Naive thymus-derived CD4-positive, alpha-beta T cell (primary cell): ENCODE data around the gene DOCK8. TPM values are rescaled to one million over a fixed set of nuclear protein-coding genes. Genes with fewer than 3 reads are reported as not detected.
A peak's percentile ranks its signal among the peaks of the same experiment; 100 is the strongest.

Experiments
- ATAC-seq: fragments of 150-1000 bp; cut with Tn5 transposase; 2 replicates; pipeline ENCODE4 v1.10.0; 2021; ENCODE audit warnings: mild to moderate bottlenecking, moderate library complexity
- CTCF ChIA-PET: fragments of 350-600 bp; sonication (Branson Sonifier 250); formaldehyde crosslinking; loops from one replicate; lab custom pipeline; 2021; ENCODE audit warnings: antibody characterized with exemption; lab: Charles Lee
- POLR2A ChIA-PET: fragments of 350-600 bp; sonication (Branson Sonifier 250); formaldehyde crosslinking; loops from one replicate; lab custom pipeline; 2021; ENCODE audit warnings: antibody characterized with exemption, inconsistent platforms; lab: Charles Lee
- DNase-seq, 9 donors: peaks; one replicate each; pipeline versions ENCODE4 v3.0.0 to v3.0.0-alpha.2; 2020 to 2022; ENCODE audit warnings: mixed read lengths in 1 of 9
- H3K27ac ChIP-seq: one replicate; pipeline ENCODE4 v1.7.0; 2013; ENCODE audit warnings: mild to moderate bottlenecking, low read depth, low read length, moderate library complexity
- H3K27me3 ChIP-seq, 2 donors: one replicate each; pipeline ENCODE4 v1.7.0; 2013; ENCODE audit warnings: low read length in 2 of 2, mild to moderate bottlenecking in 2 of 2, moderate library complexity in 2 of 2; ENCODE audit not compliant: control insufficient read depth in 2 of 2, insufficient read depth in 2 of 2
- H3K36me3 ChIP-seq, 3 experiments: 1 replicate in 2 of 3; 2 replicates in 1 of 3; pipeline ENCODE4 v1.7.0; 2013; ENCODE audit warnings: low read length in 3 of 3, mild to moderate bottlenecking in 3 of 3, moderate library complexity in 1 of 3; ENCODE audit not compliant: insufficient read depth in 3 of 3, control insufficient read depth in 2 of 3
- H3K4me1 ChIP-seq, 2 donors: one replicate each; pipeline ENCODE4 v1.7.0; 2013; ENCODE audit warnings: low read length in 2 of 2, mild to moderate bottlenecking in 2 of 2, moderate library complexity in 1 of 2; ENCODE audit not compliant: control insufficient read depth in 2 of 2, insufficient read depth in 2 of 2
- H3K4me3 ChIP-seq: 2 replicates; pipeline ENCODE4 v1.7.0; 2013; ENCODE audit warnings: mild to moderate bottlenecking, low read length
- H3K9me3 ChIP-seq, 3 experiments: 1 replicate in 2 of 3; 2 replicates in 1 of 3; pipeline ENCODE4 v1.7.0; 2013; ENCODE audit warnings: low read length in 3 of 3; ENCODE audit not compliant: control insufficient read depth in 2 of 3
- H3K27ac Mint-ChIP-seq, 9 donors: one replicate each; pipeline ENCODE4 v1.8.0; 2020 to 2022; ENCODE audit warnings: mixed read lengths in 9 of 9, mild to moderate bottlenecking in 8 of 9, moderate library complexity in 5 of 9, inconsistent platforms in 2 of 9
- H3K27me3 Mint-ChIP-seq, 5 donors: one replicate each; pipeline ENCODE4 v1.8.0; 2021 to 2022; ENCODE audit warnings: mixed read lengths in 5 of 5, mild to moderate bottlenecking in 1 of 5
- H3K36me3 Mint-ChIP-seq, 5 donors: one replicate each; pipeline ENCODE4 v1.8.0; 2020 to 2022; ENCODE audit warnings: mixed read lengths in 5 of 5, mild to moderate bottlenecking in 3 of 5, inconsistent platforms in 1 of 5
- H3K4me1 Mint-ChIP-seq, 7 donors: one replicate each; pipeline ENCODE4 v1.8.0; 2020 to 2022; ENCODE audit warnings: mixed read lengths in 7 of 7, mild to moderate bottlenecking in 3 of 7, inconsistent platforms in 1 of 7
- H3K4me3 Mint-ChIP-seq, 10 donors: one replicate each; pipeline ENCODE4 v1.8.0; 2020 to 2022; ENCODE audit warnings: mild to moderate bottlenecking in 10 of 10, mixed read lengths in 10 of 10, moderate library complexity in 6 of 10, inconsistent platforms in 2 of 10
- H3K9me3 Mint-ChIP-seq, 11 donors: one replicate each; pipeline ENCODE4 v1.8.0; 2020 to 2022; ENCODE audit warnings: mixed read lengths in 11 of 11, mild to moderate bottlenecking in 4 of 11, inconsistent platforms in 1 of 11, moderate library complexity in 1 of 11
- intact Hi-C, 2 donors: fragments of 100-400 bp; cut with micrococcal nuclease; formaldehyde crosslinking; loops; one replicate each; pipeline ENCODE4 v1.15.1; 2023
- polyA plus RNA-seq, 2 donors: library from polyadenylated mRNA; unstranded; fragments of 300-500 nt; fragmentation: Illumina TruSeq; gene quantifications; one replicate each; pipeline ENCODE4 v1.2.3, GENCODE V29; 2021
- total RNA-seq, 6 experiments: library from RNA in 5 of 6; stranded (reverse) in 5 of 6; gene quantifications; 1 replicate in 5 of 6; 2 replicates in 1 of 6; pipeline ENCODE4 v1.2.3 and lab custom pipeline; 2021 to 2026

The DOCK8 gene
- total and polyA plus RNA-seq, 7 experiments from 2014 or later: 47.7 to 294 (median 225) TPM

DNA sequence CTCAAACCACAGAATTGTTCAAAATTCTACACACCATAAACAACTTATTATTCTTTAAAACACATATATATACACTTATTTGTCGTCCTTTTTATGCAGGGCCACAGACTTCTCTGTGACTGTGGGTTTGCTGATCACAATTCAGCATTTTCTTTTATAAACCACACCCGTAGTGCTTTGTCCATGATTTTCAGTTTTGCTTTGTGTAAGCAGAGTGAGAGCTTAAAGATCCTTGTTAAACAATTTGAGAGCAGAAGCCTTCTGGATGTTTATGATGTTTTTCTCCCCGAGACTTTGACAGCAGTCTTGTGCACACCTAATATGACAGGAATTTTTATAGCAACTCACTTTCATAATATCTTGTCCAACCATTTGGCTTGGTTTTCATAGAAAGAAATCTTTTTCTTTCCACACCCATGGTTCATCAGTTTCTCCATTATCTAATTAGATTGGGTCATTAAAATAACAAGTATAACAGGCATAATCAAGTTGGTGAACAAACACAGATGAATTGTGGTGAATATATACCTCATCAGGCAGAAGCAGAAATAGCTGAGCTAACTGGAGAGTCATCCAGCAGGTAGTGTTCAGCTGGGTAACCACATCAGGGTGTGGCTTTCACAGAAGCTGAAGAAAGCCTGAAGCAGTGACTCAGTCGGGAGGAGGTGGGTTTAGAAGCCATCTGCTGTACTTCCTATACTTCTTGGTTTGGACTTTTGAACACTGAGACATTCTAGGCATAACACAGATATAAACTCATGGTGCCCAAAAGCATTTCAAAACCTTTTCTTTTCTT lies 232.8 kb downstream of the DOCK8 start:
- ChIA-PET CTCF (interaction anchor here (0.6 kb wide), 2 partner anchors 57 to 331 kb away, joined by 3 read pairs; partner anchors contain the start of gene KANK1), POLR2A (interaction anchor here (1.1 to 1.5 kb wide), 2 partner anchors 12 to 23 kb away, joined by 3 to 4 read pairs; no protein-coding TSS in a partner anchor)
- peak in 8 of 9 donors; percentile 27 to 60 (median 55) for DNase-seq
- intact Hi-C loops: loop anchor here (1.0 to 5.0 kb wide), 7 partner anchors 13 to 359 kb away; partner anchors contain the start of gene KANK1 (in 1 of the 2)
- Mint-ChIP-seq H3K9me3 (no peaks in the 10 kb centered on the region), H3K4me1 (peaks cover 11 to 46% (median 22%) of the 10 kb centered on the region in 7 donors), H3K4me3 (peak overlapping the region in 3 of 10 donors; percentile 17 to 60 (median 32)), H3K27ac (peak overlapping the region; percentile 35 to 85 (median 66)), H3K36me3 (peaks cover 13 to 70% (median 35%) of the 10 kb centered on the region in 5 donors), H3K27me3 (no peaks in the 10 kb centered on the region)
- H3K27ac ChIP-seq: no peak overlapping the region
- H3K36me3 ChIP-seq: peaks cover 23 to 89% (median 32%) of the 10 kb centered on the region in 3 experiments
- peaks cover 11 to 14% of the 10 kb centered on the region in 2 donors for H3K4me1 ChIP-seq
- no peak overlapping the region for H3K4me3 ChIP-seq
- ATAC-seq: peak; percentile 96
- no peaks in the 10 kb centered on the region for H3K27me3 ChIP-seq
- H3K9me3 ChIP-seq: no peaks in the 10 kb centered on the region

- ATAC-seq (no peak), DNase-seq (no peak)
- H3K4me3 ChIP-seq: no peak overlapping the region
- ChIA-PET CTCF (interaction anchor here (0.6 to 1.4 kb wide), 2 partner anchors 8 to 1322 kb away, joined by 3 read pairs; no protein-coding TSS in a partner anchor), POLR2A (interaction anchor here (0.6 kb wide), 1 partner anchor 18 kb away, joined by 3 read pairs; no protein-coding TSS in a partner anchor)
- H3K4me1 ChIP-seq: peaks cover 11 to 14% of the 10 kb centered on the region in 2 donors
- Mint-ChIP-seq H3K27me3 (no peaks in the 10 kb centered on the region), H3K27ac (peak overlapping the region in 3 of 9 donors; percentile 2 to 41 (median 35)), H3K36me3 (peaks cover 16 to 63% (median 32%) of the 10 kb centered on the region in 5 donors), H3K9me3 (no peaks in the 10 kb centered on the region), H3K4me1 (peaks cover 8 to 36% (median 22%) of the 10 kb centered on the region in 7 donors), H3K4me3 (no peak overlapping the region)
- H3K9me3 ChIP-seq: no peaks in the 10 kb centered on the region
- no peak overlapping the region for H3K27ac ChIP-seq
- H3K36me3 ChIP-seq: peaks cover 19 to 85% (median 23%) of the 10 kb centered on the region in 3 experiments
- intact Hi-C loops: no loop called here
- no peaks in the 10 kb centered on the region for H3K27me3 ChIP-seq
Observed at GRCh38 chr9:450057-450456, 235.4 kb downstream of the DOCK8 start.

- CTCF ChIA-PET: no interaction called here
- H3K36me3 ChIP-seq: peaks cover 14 to 85% (median 23%) of the 10 kb centered on the region in 3 experiments
- H3K4me1 ChIP-seq: peaks cover 11 to 14% of the 10 kb centered on the region in 2 donors
- peaks cover 11 to 58% (median 27%) of the 10 kb centered on the region in 5 donors for H3K36me3 Mint-ChIP-seq
- H3K27me3 ChIP-seq: no peaks in the 10 kb centered on the region
- peaks cover 8 to 31% (median 21%) of the 10 kb centered on the region in 7 donors for H3K4me1 Mint-ChIP-seq
- no peak overlapping the region for H3K4me3 ChIP-seq
- ATAC-seq: no peak
- no peak for DNase-seq
- H3K27me3 Mint-ChIP-seq: no peaks in the 10 kb centered on the region
- POLR2A ChIA-PET: no interaction called here
- no peak overlapping the region for H3K4me3 Mint-ChIP-seq
- no peak overlapping the region for H3K27ac ChIP-seq
- intact Hi-C loops: no loop called here
- H3K27ac Mint-ChIP-seq: peak overlapping the region in 5 of 9 donors; percentile 12 to 72 (median 35)
- H3K9me3 ChIP-seq: no peaks in the 10 kb centered on the region
- H3K9me3 Mint-ChIP-seq: no peaks in the 10 kb centered on the region
Observed at GRCh38 chr9:450561-450960, 235.9 kb downstream of the DOCK8 start.

DNA sequence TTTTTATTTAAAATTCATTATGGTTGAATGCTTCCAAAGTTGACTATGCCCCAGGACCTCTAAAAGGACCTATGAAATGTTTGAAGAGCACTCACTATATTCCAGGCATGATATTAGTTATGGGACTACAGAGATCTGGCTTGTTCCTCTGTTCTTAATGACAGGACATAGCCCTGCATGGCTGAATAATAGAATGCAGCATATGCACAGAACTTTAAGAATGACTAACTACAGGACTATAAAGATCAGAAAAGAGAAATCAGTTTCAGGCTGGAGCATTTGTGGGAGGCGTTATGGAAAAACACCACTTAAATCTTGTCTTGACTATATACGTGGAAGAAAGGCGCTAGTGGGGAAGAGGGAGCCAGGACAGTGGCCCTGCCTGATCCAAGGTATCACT lies 239.2 kb downstream of the DOCK8 start:
- Mint-ChIP-seq H3K4me3 (no peak overlapping the region), H3K27ac (peak overlapping the region in 3 of 9 donors; percentile 24 to 60 (median 43)), H3K4me1 (peaks cover 0 to 22% (median 6%) of the 10 kb centered on the region in 7 donors), H3K9me3 (no peaks in the 10 kb centered on the region), H3K36me3 (peaks cover 4 to 54% (median 31%) of the 10 kb centered on the region in 5 donors), H3K27me3 (no peaks in the 10 kb centered on the region)
- intact Hi-C loops: no loop called here
- Histone ChIP-seq H3K9me3 (no peaks in the 10 kb centered on the region), H3K4me1 (no peaks in the 10 kb centered on the region), H3K36me3 (peaks cover 18 to 88% (median 30%) of the 10 kb centered on the region in 3 experiments), H3K4me3 (no peak overlapping the region), H3K27me3 (no peaks in the 10 kb centered on the region), H3K27ac (no peak overlapping the region)
- ChIA-PET POLR2A (interaction anchor here (1.2 kb wide), 1 partner anchor 50 kb away, joined by 3 read pairs; no protein-coding TSS in a partner anchor), CTCF (no interaction called here)
- no peak for DNase-seq
- no peak for ATAC-seq

DNA sequence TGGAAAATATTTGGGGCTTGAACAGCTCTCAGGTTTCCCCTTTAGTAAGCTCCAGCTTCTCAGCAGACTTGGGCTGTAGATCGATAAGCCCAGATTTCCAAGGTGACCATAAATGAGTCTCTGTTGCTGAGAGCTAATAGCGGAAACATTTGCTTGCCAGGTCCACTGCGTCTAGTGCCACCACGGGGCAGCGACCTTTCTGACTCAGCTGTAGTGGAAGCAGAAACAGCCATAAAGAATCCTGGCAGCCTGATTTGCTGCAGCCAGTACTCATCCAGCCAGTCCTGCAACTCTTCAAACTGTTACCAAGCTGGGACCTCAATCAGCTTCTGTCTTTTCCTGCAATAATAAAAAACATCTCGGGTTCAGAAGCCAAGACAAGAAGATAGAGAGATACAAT lies 241.7 kb downstream of the DOCK8 start:
- ATAC-seq: no peak
- Histone ChIP-seq H3K36me3 (peaks cover 15 to 77% (median 19%) of the 10 kb centered on the region in 3 experiments), H3K9me3 (no peaks in the 10 kb centered on the region), H3K4me1 (no peaks in the 10 kb centered on the region), H3K27me3 (no peaks in the 10 kb centered on the region), H3K4me3 (no peak overlapping the region), H3K27ac (no peak overlapping the region)
- Mint-ChIP-seq H3K27me3 (no peaks in the 10 kb centered on the region), H3K36me3 (peaks cover 4 to 47% (median 22%) of the 10 kb centered on the region in 5 donors), H3K4me3 (no peak overlapping the region), H3K4me1 (peaks cover 0 to 39% (median 13%) of the 10 kb centered on the region in 7 donors), H3K27ac (no peak overlapping the region), H3K9me3 (no peaks in the 10 kb centered on the region)
- DNase-seq: no peak
- CTCF ChIA-PET: interaction anchor here (0.6 to 1.1 kb wide), 2 partner anchors 82 to 442 kb away, joined by 3 read pairs; no protein-coding TSS in a partner anchor
- intact Hi-C loops: no loop called here
- POLR2A ChIA-PET: no interaction called here

- no peak for ATAC-seq
- Histone ChIP-seq H3K4me1 (no peaks in the 10 kb centered on the region), H3K4me3 (no peak overlapping the region), H3K27me3 (no peaks in the 10 kb centered on the region), H3K27ac (no peak overlapping the region), H3K9me3 (no peaks in the 10 kb centered on the region), H3K36me3 (peaks cover 9 to 78% (median 9%) of the 10 kb centered on the region in 3 experiments)
- H3K36me3 Mint-ChIP-seq: peaks cover 4 to 51% (median 31%) of the 10 kb centered on the region in 5 donors
- no peaks in the 10 kb centered on the region for H3K9me3 Mint-ChIP-seq
- peak overlapping the region in 1 of 10 donors; percentile 40 for H3K4me3 Mint-ChIP-seq
- DNase-seq: no peak
- H3K4me1 Mint-ChIP-seq: peaks cover 0 to 39% (median 13%) of the 10 kb centered on the region in 7 donors
- intact Hi-C loops: no loop called here
- ChIA-PET POLR2A (interaction anchor here (1.7 kb wide), 1 partner anchor 11 kb away, joined by 4 read pairs; no protein-coding TSS in a partner anchor), CTCF (interaction anchor here (1.3 kb wide), 1 partner anchor 9 kb away, joined by 3 read pairs; no protein-coding TSS in a partner anchor)
- H3K27me3 Mint-ChIP-seq: no peaks in the 10 kb centered on the region
- peak overlapping the region in 6 of 9 donors; percentile 23 to 86 (median 60) for H3K27ac Mint-ChIP-seq
Observed at GRCh38 chr9:458590-458989, 243.9 kb downstream of the DOCK8 start.
